ENCODE results near the gene PRG2.
"Not testable (repeated sequence)": the region's sequence is repeated elsewhere in the genome, so short reads cannot be mapped to it uniquely, and the experiment has no call there.

Gene PRG2

DNA sequence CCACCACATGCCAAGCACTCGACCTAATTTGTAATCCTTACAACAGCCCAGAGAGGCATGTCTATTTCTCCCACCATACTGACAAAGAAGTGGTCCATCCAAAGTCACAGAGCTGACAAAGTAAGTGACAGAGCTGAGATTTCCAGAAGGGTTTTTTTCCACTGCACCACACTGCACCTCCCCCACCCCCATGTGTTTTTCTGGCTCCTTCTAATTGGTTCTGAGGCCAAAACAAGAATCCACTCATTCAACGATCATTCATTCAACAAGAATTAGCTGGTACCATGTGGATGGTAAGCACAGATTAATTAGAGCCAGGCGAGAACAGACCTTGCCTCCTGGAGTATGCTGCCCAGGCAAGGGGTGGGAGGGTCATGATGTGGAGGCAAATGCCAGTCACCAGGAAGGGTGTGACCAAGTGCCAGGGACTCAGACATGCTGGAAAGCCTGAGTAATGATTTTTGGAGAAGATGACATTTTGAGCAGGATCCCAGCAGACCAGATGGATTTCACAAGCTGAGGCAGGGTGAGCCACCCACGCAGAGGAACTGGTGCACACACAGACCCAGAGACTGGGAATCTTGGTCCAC is 14.9 kb upstream of the PRG2 start:
- Histone ChIP-seq H3K9me3 (peaks cover 3% of the 10 kb centered on the region), H3K4me1 (ENCODE audit: control insufficient read depth in 1 of 2, insufficient read depth in 1 of 2, low read depth in 1 of 2, low read length in 1 of 2) (peaks cover 8 to 13% of the 10 kb centered on the region in 2 experiments), H3K27ac (no peak overlapping the region), H3K36me3 (peaks cover 35% of the 10 kb centered on the region), H3K4me3 (ENCODE audit: low read depth in 1 of 2, low read length in 1 of 2) (no peak overlapping the region), H3K27me3 (no peaks in the 10 kb centered on the region)
- no peak for TF ChIP-seq CTCF (IDR thresholded peaks at IDR 0.05)

- TF ChIP-seq CTCF (IDR thresholded peaks at IDR 0.05), result no peak
- Histone ChIP-seq H3K36me3 (peaks cover 19% of the 10 kb centered on the region), H3K4me3 (ENCODE audit: low read depth in 1 of 2, low read length in 1 of 2) (no peak overlapping the region), H3K4me1 (ENCODE audit: control insufficient read depth in 1 of 2, insufficient read depth in 1 of 2, low read depth in 1 of 2, low read length in 1 of 2) (peaks cover 8 to 13% of the 10 kb centered on the region in 2 experiments), H3K9me3 (peaks cover 3% of the 10 kb centered on the region), H3K27ac (peak overlapping the region; percentile 71), H3K27me3 (no peaks in the 10 kb centered on the region)
These were observed 13.3 kb upstream of the PRG2 start for GRCh38 chr11:57403802-57404147.

GRCh38 chr11:57403003-57403801 is 12.8 kb upstream of the PRG2 start:
- not testable (repeated sequence) for H3K27me3 ChIP-seq; H3K4me3 ChIP-seq (ENCODE audit: low read depth in 1 of 2, low read length in 1 of 2); H3K9me3 ChIP-seq
- Histone ChIP-seq H3K36me3 (peaks cover 13% of the 10 kb centered on the region), H3K27ac (peak overlapping the region; percentile 71), H3K4me1 (ENCODE audit: control insufficient read depth in 1 of 2, insufficient read depth in 1 of 2, low read depth in 1 of 2, low read length in 1 of 2) (peaks cover 8 to 13% of the 10 kb centered on the region in 2 experiments)

GRCh38 chr11:57402188-57403002 is 11.9 kb upstream of the PRG2 start:
- Histone ChIP-seq H3K4me3 (ENCODE audit: low read depth in 1 of 2, low read length in 1 of 2) (no peak overlapping the region), H3K27me3 (no peaks in the 10 kb centered on the region), H3K36me3 (peaks cover 5% of the 10 kb centered on the region), H3K4me1 (ENCODE audit: control insufficient read depth in 1 of 2, insufficient read depth in 1 of 2, low read depth in 1 of 2, low read length in 1 of 2) (peaks cover 12 to 18% of the 10 kb centered on the region in 2 experiments), H3K27ac (peak overlapping the region; percentile 63), H3K9me3 (peaks cover 3% of the 10 kb centered on the region)
- TF ChIP-seq CTCF (IDR thresholded peaks at IDR 0.05), result no peak

GRCh38 chr11:57399972-57400578 is 9.6 kb upstream of the PRG2 start:
- Histone ChIP-seq H3K36me3 (no peaks in the 10 kb centered on the region), H3K4me3 (ENCODE audit: low read depth in 1 of 2, low read length in 1 of 2) (no peak overlapping the region), H3K27ac (no peak overlapping the region), H3K4me1 (ENCODE audit: control insufficient read depth in 1 of 2, insufficient read depth in 1 of 2, low read depth in 1 of 2, low read length in 1 of 2) (peaks cover 13 to 26% of the 10 kb centered on the region in 2 experiments), H3K9me3 (peaks cover 3% of the 10 kb centered on the region), H3K27me3 (no peaks in the 10 kb centered on the region)
- no peak for TF ChIP-seq CTCF (IDR thresholded peaks at IDR 0.05)

Data from neutrophil (primary cell).